D721Med (cell line): ENCODE data around the gene IRF8.

Experiments
- DNase-seq: peaks from one replicate; pipeline ENCODE4 v3.0.0; 2011; ENCODE audit warnings: low spot score; ENCODE audit not compliant: insufficient read length
- FAIRE-seq: peaks from 2 replicates; lab custom pipeline; 2011; peaks lifted over from hg19 to GRCh38; lab: Jason Lieb, UNC
- TF ChIP-seq, protein P1 (sequence below): IDR thresholded peaks from 2 replicates; pipeline ENCODE4 v1.5.1; 2012; ENCODE audit warnings: mild to moderate bottlenecking, control low read depth; ENCODE audit not compliant: insufficient read depth; ENCODE audit errors: missing control alignments

Gene IRF8

DNA sequence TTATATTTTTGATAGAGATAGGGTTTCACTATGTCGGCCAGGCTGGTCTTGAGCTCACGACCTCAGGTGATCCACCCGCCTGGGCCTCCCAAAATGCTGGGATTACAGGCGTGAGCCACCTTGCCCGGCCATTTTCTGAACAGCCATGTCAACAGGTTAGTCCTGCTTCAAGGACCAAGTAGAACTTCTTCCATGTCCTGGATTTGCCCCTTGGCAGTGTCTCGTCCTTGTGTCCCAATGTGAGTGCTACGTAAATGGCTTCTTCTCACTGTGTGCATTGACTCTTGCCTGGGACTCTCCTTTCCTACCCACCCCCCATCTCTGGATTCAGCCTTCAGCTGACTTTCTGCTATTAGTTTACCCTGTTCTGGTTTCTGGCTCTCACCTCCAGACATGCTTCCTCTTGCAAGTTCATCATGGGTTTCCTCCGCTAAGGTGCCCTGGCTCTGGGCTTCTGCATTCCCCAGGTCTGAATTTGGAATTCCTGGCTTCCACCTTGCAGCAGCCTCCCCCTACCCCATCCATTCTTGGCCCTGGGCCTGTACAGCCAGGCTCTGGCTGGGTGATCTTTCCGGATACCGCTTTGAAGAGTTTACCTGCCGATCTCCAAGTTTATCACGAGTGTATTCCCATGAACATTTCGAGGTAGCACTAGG lies 14.0 kb upstream of the IRF8 start:
- no peak for DNase-seq
- FAIRE-seq = no peak
- TF ChIP-seq, protein P1, sequence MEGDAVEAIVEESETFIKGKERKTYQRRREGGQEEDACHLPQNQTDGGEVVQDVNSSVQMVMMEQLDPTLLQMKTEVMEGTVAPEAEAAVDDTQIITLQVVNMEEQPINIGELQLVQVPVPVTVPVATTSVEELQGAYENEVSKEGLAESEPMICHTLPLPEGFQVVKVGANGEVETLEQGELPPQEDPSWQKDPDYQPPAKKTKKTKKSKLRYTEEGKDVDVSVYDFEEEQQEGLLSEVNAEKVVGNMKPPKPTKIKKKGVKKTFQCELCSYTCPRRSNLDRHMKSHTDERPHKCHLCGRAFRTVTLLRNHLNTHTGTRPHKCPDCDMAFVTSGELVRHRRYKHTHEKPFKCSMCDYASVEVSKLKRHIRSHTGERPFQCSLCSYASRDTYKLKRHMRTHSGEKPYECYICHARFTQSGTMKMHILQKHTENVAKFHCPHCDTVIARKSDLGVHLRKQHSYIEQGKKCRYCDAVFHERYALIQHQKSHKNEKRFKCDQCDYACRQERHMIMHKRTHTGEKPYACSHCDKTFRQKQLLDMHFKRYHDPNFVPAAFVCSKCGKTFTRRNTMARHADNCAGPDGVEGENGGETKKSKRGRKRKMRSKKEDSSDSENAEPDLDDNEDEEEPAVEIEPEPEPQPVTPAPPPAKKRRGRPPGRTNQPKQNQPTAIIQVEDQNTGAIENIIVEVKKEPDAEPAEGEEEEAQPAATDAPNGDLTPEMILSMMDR = no peak

DNA sequence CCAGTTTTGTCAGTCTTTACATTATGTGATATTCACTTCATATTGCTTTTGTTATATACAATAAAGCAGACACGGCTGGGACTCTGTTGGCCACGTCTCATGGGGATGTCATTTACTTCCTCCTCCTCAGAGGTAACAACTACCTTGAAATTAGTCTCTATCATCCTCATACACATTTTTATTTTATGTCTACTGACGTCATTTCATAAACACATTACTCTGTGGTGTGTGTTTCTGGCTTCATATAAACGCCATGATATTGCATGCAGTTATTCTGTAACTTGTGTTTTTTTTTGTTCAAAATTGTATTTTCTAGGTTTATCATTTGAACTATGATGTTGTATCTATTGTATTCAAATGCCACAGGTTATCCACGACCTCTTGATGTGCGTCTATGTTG lies 13.4 kb upstream of the IRF8 start:
- no peak for DNase-seq

DNA sequence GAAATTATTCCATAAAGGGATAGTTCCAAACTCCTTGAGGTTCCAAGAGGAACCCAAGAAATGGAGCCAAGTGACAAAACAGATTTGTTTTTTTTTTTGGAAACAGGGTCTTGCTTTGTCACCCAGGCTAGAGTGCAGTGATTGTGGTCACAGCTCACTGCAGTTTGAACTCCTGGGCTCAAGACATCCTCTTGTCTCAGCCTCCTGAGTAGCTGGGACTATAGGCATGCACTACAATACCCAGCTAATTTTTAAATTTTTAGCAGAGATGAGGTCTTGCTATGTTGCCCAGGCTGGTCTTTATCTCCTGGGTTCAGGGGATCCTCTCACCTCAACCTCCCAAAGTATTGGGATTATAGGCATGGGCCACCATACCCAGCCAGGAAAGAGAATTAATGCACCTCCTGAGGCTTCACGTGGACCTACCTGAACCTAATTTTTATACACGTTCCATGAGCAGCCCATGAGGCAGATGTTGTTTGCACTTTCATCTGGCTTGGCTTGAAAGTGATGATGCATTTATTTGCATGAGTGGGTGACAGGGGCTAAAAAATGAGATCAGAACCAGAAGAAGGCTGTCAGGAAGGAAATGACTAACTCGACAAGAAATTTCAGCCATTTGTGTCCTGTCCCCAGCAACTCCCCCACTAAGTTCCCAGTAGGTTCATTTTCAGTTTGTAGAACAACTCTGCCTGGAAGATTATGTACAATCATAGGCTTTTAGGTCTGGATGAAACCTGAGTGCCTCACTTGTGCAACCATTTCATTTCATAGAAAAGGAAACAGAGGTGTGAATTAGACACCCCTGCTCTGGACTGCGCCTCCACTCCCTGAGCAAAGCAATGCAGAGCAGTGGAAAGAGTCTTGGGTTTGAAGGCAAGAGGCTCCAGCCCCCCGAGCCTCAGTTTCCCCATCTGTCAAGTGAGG lies 10.3 kb upstream of the IRF8 start:
- FAIRE-seq (no peak), DNase-seq (no peak)
- TF ChIP-seq, protein P1 = no peak

More for the DNA sequence above, 13.4 kb upstream of the IRF8 start:
- no peak for FAIRE-seq
- TF ChIP-seq, protein P1 = no peak

DNA sequence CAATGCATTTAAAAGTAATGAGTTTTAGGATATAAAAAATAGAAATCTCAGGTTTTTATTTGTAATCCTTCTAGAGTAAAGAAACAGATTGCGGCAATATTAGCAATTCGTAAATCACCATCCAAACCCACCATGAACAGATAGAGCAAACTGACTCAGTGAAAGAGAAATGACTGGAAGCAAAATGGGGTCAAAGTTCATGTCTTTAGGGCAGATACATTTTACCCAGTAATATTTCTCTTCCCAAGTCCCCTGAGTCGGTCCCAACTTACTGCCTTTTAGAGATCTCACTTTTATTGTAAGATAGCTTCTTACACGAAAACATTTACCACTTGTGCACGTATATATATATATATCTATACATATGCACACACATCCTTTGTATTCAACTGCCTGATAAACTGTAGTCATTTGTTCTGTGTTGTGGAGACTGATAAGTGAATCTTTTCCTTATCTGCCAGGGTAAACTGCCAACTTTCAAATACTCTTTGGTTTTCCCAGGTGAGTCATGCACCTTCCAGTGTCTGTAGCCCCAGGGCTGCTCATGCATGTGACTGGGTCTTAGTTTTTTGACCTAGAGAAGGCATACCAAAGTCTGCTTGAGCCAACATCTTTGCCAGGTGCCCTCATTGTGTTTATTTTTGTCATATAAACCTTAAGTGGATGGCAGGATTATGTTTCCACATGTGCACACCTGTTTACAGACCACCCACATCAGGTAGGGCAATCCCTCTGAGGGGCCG lies 7.8 kb upstream of the IRF8 start:
- DNase-seq = no peak
- TF ChIP-seq, protein P1 = no peak
- no peak for FAIRE-seq

DNA sequence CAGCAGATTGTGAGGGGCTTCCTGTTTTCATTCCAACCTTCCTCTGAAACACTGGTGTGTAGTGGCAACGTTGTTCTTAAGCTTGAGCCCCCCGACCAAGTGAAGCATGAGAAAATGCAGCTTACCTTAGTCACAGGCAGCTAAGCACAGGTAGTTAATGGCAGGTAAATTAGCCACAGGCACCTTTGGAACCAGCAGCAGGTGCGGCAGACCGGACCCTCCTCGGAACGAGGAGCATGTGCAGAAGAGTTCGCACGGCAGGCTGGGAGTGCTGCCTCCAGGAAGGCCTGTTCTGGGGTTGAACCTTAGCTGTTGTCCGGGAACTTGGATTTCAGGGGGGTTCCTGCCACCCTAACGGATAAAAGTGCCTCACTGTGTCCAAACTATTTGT lies 7.2 kb upstream of the IRF8 start:
- DNase-seq (no peak), FAIRE-seq (no peak)
- TF ChIP-seq, protein P1 = no peak

DNA sequence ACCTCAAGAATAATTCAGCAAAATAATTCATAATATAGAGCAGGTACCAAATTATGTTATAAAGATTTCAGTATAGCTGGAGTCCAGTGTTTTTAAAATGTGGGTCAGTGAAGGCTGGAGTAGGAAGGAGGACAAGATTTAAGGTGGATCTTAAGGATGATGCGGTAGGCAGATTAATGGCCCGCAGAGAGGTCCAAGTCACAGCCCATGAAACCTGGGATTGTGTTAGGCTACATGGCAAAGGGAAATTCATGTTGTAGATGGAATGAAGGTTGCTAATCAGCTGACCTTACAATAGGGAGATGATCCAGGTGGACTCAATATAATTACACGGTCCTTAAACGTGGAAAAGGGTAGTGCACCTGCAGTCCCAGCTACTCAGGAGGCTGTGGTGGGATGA lies 6.2 kb upstream of the IRF8 start:
- TF ChIP-seq, protein P1 = no peak
- FAIRE-seq (no peak), DNase-seq (no peak)
